IgD-negative memory B cell (primary cell): ENCODE data around the gene SLC24A3. TPM values are rescaled to one million over a fixed set of nuclear protein-coding genes. Genes with fewer than 3 reads are reported as not detected.

Source experiments
- H3K27ac Mint-ChIP-seq, 3 donors: one replicate each; pipeline ENCODE4 v1.8.0; 2020 to 2022; ENCODE audit warnings: mild to moderate bottlenecking in 3 of 3, mixed read lengths in 3 of 3, moderate library complexity in 1 of 3
- H3K27me3 Mint-ChIP-seq: one replicate; pipeline ENCODE4 v1.8.0; 2021; ENCODE audit warnings: mixed read lengths
- H3K36me3 Mint-ChIP-seq: one replicate; pipeline ENCODE4 v1.8.0; 2020; ENCODE audit warnings: mild to moderate bottlenecking, mixed read lengths
- H3K4me1 Mint-ChIP-seq, 3 donors: one replicate each; pipeline ENCODE4 v1.8.0; 2020 to 2022; ENCODE audit warnings: mixed read lengths in 3 of 3, mild to moderate bottlenecking in 1 of 3
- H3K4me3 Mint-ChIP-seq, 4 donors: one replicate each; pipeline ENCODE4 v1.8.0; 2020 to 2022; ENCODE audit warnings: mild to moderate bottlenecking in 4 of 4, mixed read lengths in 4 of 4, moderate library complexity in 3 of 4
- H3K9me3 Mint-ChIP-seq, 3 donors: one replicate each; pipeline ENCODE4 v1.8.0; 2020 to 2021; ENCODE audit warnings: mixed read lengths in 3 of 3, mild to moderate bottlenecking in 1 of 3
- polyA plus RNA-seq: library from polyadenylated mRNA; unstranded; fragments of 300-500 nt; fragmentation: Illumina TruSeq; gene quantifications from one replicate; pipeline ENCODE4 v1.2.3, GENCODE V29; 2021

Gene SLC24A3
- polyA plus RNA-seq, 1 donor from 2014 or later: not detected

- Mint-ChIP-seq H3K36me3 (no peaks in the 10 kb centered on the region), H3K9me3 (peaks cover 0 to 5% (median 3%) of the 10 kb centered on the region in 3 donors), H3K4me1 (no peaks in the 10 kb centered on the region), H3K4me3 (no peak overlapping the region), H3K27me3 (peaks cover 2% of the 10 kb centered on the region), H3K27ac (no peak overlapping the region)
Measured at GRCh38 chr20:19546648-19547047, 334.2 kb downstream of the SLC24A3 start.

GRCh38 chr20:19547547-19547946 lies 335.1 kb downstream of the SLC24A3 start:
- no peak overlapping the region for H3K27ac Mint-ChIP-seq
- no peaks in the 10 kb centered on the region for H3K4me1 Mint-ChIP-seq
- H3K4me3 Mint-ChIP-seq: no peak overlapping the region
- H3K27me3 Mint-ChIP-seq: peaks cover 2% of the 10 kb centered on the region
- H3K36me3 Mint-ChIP-seq: no peaks in the 10 kb centered on the region
- H3K9me3 Mint-ChIP-seq: peaks cover 0 to 5% (median 3%) of the 10 kb centered on the region in 3 donors

- H3K4me1 Mint-ChIP-seq: no peaks in the 10 kb centered on the region
- H3K36me3 Mint-ChIP-seq: no peaks in the 10 kb centered on the region
- peaks cover 0 to 5% (median 3%) of the 10 kb centered on the region in 3 donors for H3K9me3 Mint-ChIP-seq
- no peak overlapping the region for H3K4me3 Mint-ChIP-seq
- peaks cover 2% of the 10 kb centered on the region for H3K27me3 Mint-ChIP-seq
- H3K27ac Mint-ChIP-seq: no peak overlapping the region
Measured at GRCh38 chr20:19549896-19550295, 337.5 kb downstream of the SLC24A3 start.

- Mint-ChIP-seq H3K4me3 (no peak overlapping the region), H3K9me3 (peaks cover 0 to 3% (median 2%) of the 10 kb centered on the region in 3 donors), H3K4me1 (no peaks in the 10 kb centered on the region), H3K27ac (no peak overlapping the region), H3K36me3 (no peaks in the 10 kb centered on the region), H3K27me3 (peaks cover 2% of the 10 kb centered on the region)
Measured at GRCh38 chr20:19552221-19553180, 340.1 kb downstream of the SLC24A3 start.

GRCh38 chr20:19554666-19555065 lies 342.2 kb downstream of the SLC24A3 start:
- no peaks in the 10 kb centered on the region for H3K4me1 Mint-ChIP-seq
- peaks cover 0 to 3% (median 2%) of the 10 kb centered on the region in 3 donors for H3K9me3 Mint-ChIP-seq
- no peak overlapping the region for H3K27ac Mint-ChIP-seq
- no peak overlapping the region for H3K4me3 Mint-ChIP-seq
- peaks cover 2% of the 10 kb centered on the region for H3K27me3 Mint-ChIP-seq
- H3K36me3 Mint-ChIP-seq: no peaks in the 10 kb centered on the region

GRCh38 chr20:19555726-19556125 lies 343.3 kb downstream of the SLC24A3 start:
- peaks cover 0 to 1% (median under 1%) of the 10 kb centered on the region in 3 donors for H3K9me3 Mint-ChIP-seq
- H3K4me1 Mint-ChIP-seq: no peaks in the 10 kb centered on the region
- H3K4me3 Mint-ChIP-seq: no peak overlapping the region
- H3K27me3 Mint-ChIP-seq: peaks cover under 1% of the 10 kb centered on the region
- H3K27ac Mint-ChIP-seq: no peak overlapping the region
- no peaks in the 10 kb centered on the region for H3K36me3 Mint-ChIP-seq

- H3K27ac Mint-ChIP-seq: no peak overlapping the region
- no peaks in the 10 kb centered on the region for H3K27me3 Mint-ChIP-seq
Measured at GRCh38 chr20:19557291-19557690, 344.8 kb downstream of the SLC24A3 start.

GRCh38 chr20:19560881-19561480 lies 348.5 kb downstream of the SLC24A3 start:
- Mint-ChIP-seq H3K27ac (no peak overlapping the region), H3K27me3 (peaks cover 1% of the 10 kb centered on the region), H3K4me3 (no peak overlapping the region), H3K36me3 (no peaks in the 10 kb centered on the region), H3K9me3 (peaks cover 0 to 2% (median 0%) of the 10 kb centered on the region in 3 donors), H3K4me1 (no peaks in the 10 kb centered on the region)

More at GRCh38 chr20:19557291-19557690, 344.8 kb downstream of the SLC24A3 start:
- no peaks in the 10 kb centered on the region for H3K4me1 Mint-ChIP-seq
- no peak overlapping the region for H3K4me3 Mint-ChIP-seq
- no peaks in the 10 kb centered on the region for H3K9me3 Mint-ChIP-seq
- H3K36me3 Mint-ChIP-seq: no peaks in the 10 kb centered on the region

GRCh38 chr20:19562426-19562825 lies 350.0 kb downstream of the SLC24A3 start:
- H3K27me3 Mint-ChIP-seq: peaks cover 6% of the 10 kb centered on the region
- H3K4me3 Mint-ChIP-seq: no peak overlapping the region
- H3K9me3 Mint-ChIP-seq: peaks cover 0 to 2% (median 2%) of the 10 kb centered on the region in 3 donors
- H3K4me1 Mint-ChIP-seq: no peaks in the 10 kb centered on the region
- no peak overlapping the region for H3K27ac Mint-ChIP-seq
- H3K36me3 Mint-ChIP-seq: no peaks in the 10 kb centered on the region

GRCh38 chr20:19564261-19564660 lies 351.8 kb downstream of the SLC24A3 start:
- H3K27ac Mint-ChIP-seq: no peak overlapping the region
- no peaks in the 10 kb centered on the region for H3K36me3 Mint-ChIP-seq
- peaks cover 6% of the 10 kb centered on the region for H3K27me3 Mint-ChIP-seq
- H3K4me1 Mint-ChIP-seq: no peaks in the 10 kb centered on the region
- no peak overlapping the region for H3K4me3 Mint-ChIP-seq
- peaks cover 0 to 2% (median 2%) of the 10 kb centered on the region in 3 donors for H3K9me3 Mint-ChIP-seq

- Mint-ChIP-seq H3K4me3 (no peak overlapping the region), H3K4me1 (no peaks in the 10 kb centered on the region), H3K27ac (no peak overlapping the region), H3K36me3 (no peaks in the 10 kb centered on the region), H3K27me3 (peaks cover 6% of the 10 kb centered on the region), H3K9me3 (peaks cover 5 to 7% (median 7%) of the 10 kb centered on the region in 3 donors)
Measured at GRCh38 chr20:19565736-19566135, 353.3 kb downstream of the SLC24A3 start.

GRCh38 chr20:19566226-19566945 lies 353.9 kb downstream of the SLC24A3 start:
- no peaks in the 10 kb centered on the region for H3K4me1 Mint-ChIP-seq
- H3K27ac Mint-ChIP-seq: no peak overlapping the region
- peaks cover 5 to 9% (median 7%) of the 10 kb centered on the region in 3 donors for H3K9me3 Mint-ChIP-seq
- H3K4me3 Mint-ChIP-seq: no peak overlapping the region
- H3K27me3 Mint-ChIP-seq: peaks cover 6% of the 10 kb centered on the region
- H3K36me3 Mint-ChIP-seq: no peaks in the 10 kb centered on the region

GRCh38 chr20:19568128-19568527 lies 355.7 kb downstream of the SLC24A3 start:
- Mint-ChIP-seq H3K4me1 (no peaks in the 10 kb centered on the region), H3K27me3 (peaks cover 6% of the 10 kb centered on the region), H3K9me3 (peaks cover 5 to 9% (median 7%) of the 10 kb centered on the region in 3 donors), H3K4me3 (no peak overlapping the region), H3K27ac (no peak overlapping the region), H3K36me3 (no peaks in the 10 kb centered on the region)

GRCh38 chr20:19571996-19572395 lies 359.6 kb downstream of the SLC24A3 start:
- H3K4me1 Mint-ChIP-seq: no peaks in the 10 kb centered on the region
- H3K27ac Mint-ChIP-seq: no peak overlapping the region
- no peaks in the 10 kb centered on the region for H3K27me3 Mint-ChIP-seq
- peaks cover 3 to 10% (median 9%) of the 10 kb centered on the region in 3 donors for H3K9me3 Mint-ChIP-seq
- no peak overlapping the region for H3K4me3 Mint-ChIP-seq
- no peaks in the 10 kb centered on the region for H3K36me3 Mint-ChIP-seq

GRCh38 chr20:19577692-19578091 lies 365.2 kb downstream of the SLC24A3 start:
- peaks cover 0 to 3% (median 0%) of the 10 kb centered on the region in 3 donors for H3K9me3 Mint-ChIP-seq
- H3K36me3 Mint-ChIP-seq: no peaks in the 10 kb centered on the region
- H3K4me1 Mint-ChIP-seq: no peaks in the 10 kb centered on the region

More at GRCh38 chr20:19577692-19578091, 365.2 kb downstream of the SLC24A3 start:
- H3K27me3 Mint-ChIP-seq: peaks cover 2% of the 10 kb centered on the region
- H3K4me3 Mint-ChIP-seq: no peak overlapping the region
- H3K27ac Mint-ChIP-seq: no peak overlapping the region
